Immature natural killer cell (primary cell): ENCODE data around the gene PEX3. TPM values are rescaled to one million over a fixed set of nuclear protein-coding genes. Genes with fewer than 3 reads are reported as not detected.
"Not testable (repeated sequence)": the region's sequence is repeated elsewhere in the genome, so short reads cannot be mapped to it uniquely, and the experiment has no call there.

Source experiments
- DNase-seq, 3 donors: peaks; one replicate each; pipeline ENCODE4 v3.0.0; 2022; ENCODE audit warnings: mixed read lengths in 1 of 3
- H3K27ac Mint-ChIP-seq, 6 donors: one replicate each; pipeline ENCODE4 v1.8.0; 2020; ENCODE audit warnings: mixed read lengths in 6 of 6, mild to moderate bottlenecking in 5 of 6, inconsistent platforms in 4 of 6, moderate library complexity in 3 of 6
- H3K27me3 Mint-ChIP-seq, 3 donors: one replicate each; pipeline ENCODE4 v1.8.0; 2020 to 2021; ENCODE audit warnings: low read depth in 3 of 3, mild to moderate bottlenecking in 3 of 3, mixed read lengths in 3 of 3, moderate library complexity in 3 of 3, inconsistent platforms in 1 of 3
- H3K36me3 Mint-ChIP-seq, 3 donors: one replicate each; pipeline ENCODE4 v1.8.0; 2020; ENCODE audit warnings: mixed read lengths in 3 of 3, inconsistent platforms in 2 of 3, mild to moderate bottlenecking in 2 of 3
- H3K4me1 Mint-ChIP-seq, 2 donors: one replicate each; pipeline ENCODE4 v1.8.0; 2020; ENCODE audit warnings: inconsistent platforms in 2 of 2, mild to moderate bottlenecking in 2 of 2, mixed read lengths in 2 of 2, moderate library complexity in 1 of 2
- H3K4me3 Mint-ChIP-seq, 5 donors: one replicate each; pipeline ENCODE4 v1.8.0; 2020; ENCODE audit warnings: mild to moderate bottlenecking in 5 of 5, mixed read lengths in 5 of 5, inconsistent platforms in 3 of 5, moderate library complexity in 3 of 5
- H3K9me3 Mint-ChIP-seq, 6 donors: one replicate each; pipeline ENCODE4 v1.8.0; 2020; ENCODE audit warnings: mild to moderate bottlenecking in 6 of 6, mixed read lengths in 6 of 6, inconsistent platforms in 4 of 6, moderate library complexity in 3 of 6
- polyA plus RNA-seq, 3 donors: library from polyadenylated mRNA; unstranded; fragments of 300-500 nt; fragmentation: Illumina TruSeq; gene quantifications; one replicate each; pipeline ENCODE4 v1.2.3, GENCODE V29; 2021

The PEX3 gene
- polyA plus RNA-seq, 3 donors from 2014 or later = 12.5 to 16.6 (median 14.2) TPM

GRCh38 chr6:143465546-143465945, 14.9 kb downstream of the PEX3 start:
- Mint-ChIP-seq H3K36me3 (peaks cover 12 to 36% (median 13%) of the 10 kb centered on the region in 3 donors), H3K4me3 (no peak overlapping the region)

DNA sequence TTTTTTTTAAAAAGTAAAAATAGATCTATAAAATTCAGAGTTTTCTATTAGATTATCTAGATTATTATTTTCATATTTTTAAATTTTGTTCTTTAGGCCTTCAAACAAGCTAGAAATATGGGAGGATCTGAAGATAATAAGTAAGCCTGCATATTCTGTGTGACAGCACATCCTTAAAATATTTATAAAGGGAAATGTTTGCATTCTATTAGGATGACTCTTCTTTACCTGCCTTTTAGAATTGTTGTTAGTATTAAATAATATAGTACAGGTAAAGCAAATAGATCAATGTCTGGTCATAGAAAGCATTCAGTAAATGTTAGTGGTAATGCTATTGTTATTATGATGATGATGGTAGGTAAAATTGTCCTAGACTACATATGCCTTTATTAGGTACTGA, 17.4 kb downstream of the PEX3 start:
- Mint-ChIP-seq H3K4me3 (no peak overlapping the region), H3K36me3 (peaks cover 11 to 47% (median 20%) of the 10 kb centered on the region in 3 donors), H3K9me3 (no peaks in the 10 kb centered on the region), H3K4me1 (peaks cover 0 to 5% of the 10 kb centered on the region in 2 donors), H3K27ac (no peak overlapping the region), H3K27me3 (no peaks in the 10 kb centered on the region)
- DNase-seq = no peak

More at GRCh38 chr6:143465546-143465945, 14.9 kb downstream of the PEX3 start:
- H3K9me3 Mint-ChIP-seq = no peaks in the 10 kb centered on the region
- no peak overlapping the region for H3K27ac Mint-ChIP-seq
- no peaks in the 10 kb centered on the region for H3K27me3 Mint-ChIP-seq
- DNase-seq = no peak
- H3K4me1 Mint-ChIP-seq = peaks cover 0 to 5% of the 10 kb centered on the region in 2 donors

GRCh38 chr6:143468823-143469222, 18.2 kb downstream of the PEX3 start:
- H3K27ac Mint-ChIP-seq, H3K4me3 Mint-ChIP-seq, H3K4me1 Mint-ChIP-seq, H3K9me3 Mint-ChIP-seq, H3K27me3 Mint-ChIP-seq, DNase-seq: not testable (repeated sequence)
- H3K36me3 Mint-ChIP-seq = peaks cover 16 to 50% (median 24%) of the 10 kb centered on the region in 3 donors

DNA sequence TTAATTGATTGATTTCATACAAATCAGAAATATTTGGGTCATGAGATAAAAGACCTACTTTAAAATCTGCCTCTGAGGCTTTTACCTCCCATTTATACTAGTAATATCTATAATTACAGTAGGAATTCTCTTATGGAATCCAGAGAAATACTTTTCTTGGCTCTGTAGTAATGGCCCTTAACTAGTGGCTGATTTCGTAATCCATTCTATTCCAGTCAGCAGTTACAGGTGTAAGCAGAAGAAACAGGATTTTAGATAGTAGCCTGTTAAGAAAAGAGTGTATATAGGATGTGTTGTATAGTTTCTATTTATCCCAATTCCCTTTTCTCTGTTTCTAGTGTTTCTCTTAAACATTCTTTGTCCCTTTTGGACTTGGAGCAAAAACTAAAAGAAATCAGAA, 21.2 kb downstream of the PEX3 start:
- H3K36me3 Mint-ChIP-seq = peaks cover 31 to 63% (median 42%) of the 10 kb centered on the region in 3 donors
- DNase-seq = no peak
- H3K27ac Mint-ChIP-seq = no peak overlapping the region
- H3K9me3 Mint-ChIP-seq = no peaks in the 10 kb centered on the region
- H3K27me3 Mint-ChIP-seq = no peaks in the 10 kb centered on the region
- no peaks in the 10 kb centered on the region for H3K4me1 Mint-ChIP-seq
- no peak overlapping the region for H3K4me3 Mint-ChIP-seq

GRCh38 chr6:143476545-143476944, 25.9 kb downstream of the PEX3 start:
- Mint-ChIP-seq H3K36me3 (peaks cover 35 to 62% (median 36%) of the 10 kb centered on the region in 3 donors), H3K27me3 (no peaks in the 10 kb centered on the region), H3K4me1 (no peaks in the 10 kb centered on the region), H3K27ac (no peak overlapping the region), H3K9me3 (no peaks in the 10 kb centered on the region), H3K4me3 (no peak overlapping the region)
- DNase-seq = no peak

- Mint-ChIP-seq H3K9me3 (no peaks in the 10 kb centered on the region), H3K36me3 (peaks cover 23 to 43% (median 29%) of the 10 kb centered on the region in 3 donors), H3K4me1 (no peaks in the 10 kb centered on the region), H3K4me3 (no peak overlapping the region), H3K27ac (no peak overlapping the region), H3K27me3 (no peaks in the 10 kb centered on the region)
- no peak for DNase-seq
Observed at GRCh38 chr6:143478479-143479062, 28.0 kb downstream of the PEX3 start.

DNA sequence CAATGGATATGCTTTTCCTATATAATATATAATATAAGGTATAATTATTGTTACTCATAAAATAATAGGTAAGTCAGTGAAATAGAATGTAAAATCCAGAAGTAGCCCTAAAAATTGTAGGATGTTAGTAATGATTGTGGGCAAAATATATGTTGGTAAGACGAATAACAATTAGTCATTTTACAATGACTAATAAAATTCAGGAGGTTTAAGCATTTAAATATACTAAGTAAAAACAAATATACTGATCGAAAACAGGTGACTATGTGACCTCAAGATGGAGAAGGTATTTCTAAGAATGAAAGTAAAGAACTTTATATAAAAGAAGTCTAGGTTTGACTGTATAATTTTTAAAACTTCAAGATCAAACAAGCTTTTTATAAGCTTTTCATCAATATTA, 32.0 kb downstream of the PEX3 start:
- Mint-ChIP-seq H3K36me3 (peaks cover 6 to 17% (median 8%) of the 10 kb centered on the region in 3 donors), H3K9me3 (no peaks in the 10 kb centered on the region), H3K4me1 (no peaks in the 10 kb centered on the region), H3K27me3 (no peaks in the 10 kb centered on the region), H3K4me3 (no peak overlapping the region), H3K27ac (no peak overlapping the region)
- DNase-seq = no peak

DNA sequence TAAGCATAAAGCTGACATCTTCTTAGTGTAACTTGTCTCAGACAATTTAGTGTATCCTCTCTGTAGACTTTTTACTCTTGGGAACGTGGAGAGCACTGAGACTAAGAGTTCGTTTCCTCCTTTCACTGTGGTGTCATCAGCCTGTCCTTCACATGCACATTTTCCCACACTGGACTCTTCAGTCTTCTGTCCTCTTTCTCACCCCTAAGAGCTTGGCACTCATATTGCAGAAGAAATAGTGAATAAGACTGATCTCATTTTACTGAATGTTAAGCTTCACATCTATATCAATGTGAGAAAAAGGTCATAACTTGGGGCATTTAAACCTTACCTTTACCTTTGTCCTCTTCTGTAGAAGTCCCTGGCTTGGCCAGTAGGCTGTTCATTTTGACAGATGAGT, 35.4 kb downstream of the PEX3 start:
- Mint-ChIP-seq H3K4me1 (no peaks in the 10 kb centered on the region), H3K36me3 (peaks cover 3 to 18% (median 12%) of the 10 kb centered on the region in 3 donors), H3K9me3 (no peaks in the 10 kb centered on the region), H3K4me3 (no peak overlapping the region), H3K27me3 (no peaks in the 10 kb centered on the region), H3K27ac (no peak overlapping the region)
- DNase-seq = no peak

DNA sequence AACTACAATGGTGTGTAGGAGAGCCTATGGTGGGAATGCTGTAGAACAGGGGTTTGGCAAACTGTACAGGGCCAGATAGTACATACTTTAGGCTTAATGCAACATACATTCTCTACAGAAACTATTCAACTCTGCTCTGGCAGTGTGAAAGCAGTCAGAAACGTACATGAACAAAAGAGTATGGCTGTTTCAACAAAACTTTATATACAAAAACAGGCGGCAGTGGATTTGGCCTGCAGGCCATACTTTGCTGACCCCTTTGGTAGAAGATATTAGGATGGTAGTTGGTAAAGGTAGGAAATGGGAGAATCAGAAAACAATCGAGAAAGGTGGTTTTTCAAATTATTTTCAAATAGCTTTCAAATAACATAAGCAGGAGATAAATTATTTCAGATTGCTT, 36.1 kb downstream of the PEX3 start:
- DNase-seq = no peak
- no peaks in the 10 kb centered on the region for H3K9me3 Mint-ChIP-seq
- H3K4me1 Mint-ChIP-seq = no peaks in the 10 kb centered on the region
- no peak overlapping the region for H3K4me3 Mint-ChIP-seq
- no peak overlapping the region for H3K27ac Mint-ChIP-seq
- H3K27me3 Mint-ChIP-seq = no peaks in the 10 kb centered on the region
- peaks cover 3 to 18% (median 12%) of the 10 kb centered on the region in 3 donors for H3K36me3 Mint-ChIP-seq

- Mint-ChIP-seq H3K36me3 (peaks cover 11 to 15% (median 15%) of the 10 kb centered on the region in 3 donors), H3K9me3 (no peaks in the 10 kb centered on the region), H3K27ac (no peak overlapping the region), H3K4me3 (no peak overlapping the region), H3K4me1 (no peaks in the 10 kb centered on the region), H3K27me3 (no peaks in the 10 kb centered on the region)
- DNase-seq = no peak
Observed at GRCh38 chr6:143490244-143490643, 39.6 kb downstream of the PEX3 start.

- H3K27ac Mint-ChIP-seq = peak overlapping the region in 1 of 6 donors; percentile 16
- no peaks in the 10 kb centered on the region for H3K27me3 Mint-ChIP-seq
Observed at GRCh38 chr6:143490775-143491174, 40.2 kb downstream of the PEX3 start.

DNA sequence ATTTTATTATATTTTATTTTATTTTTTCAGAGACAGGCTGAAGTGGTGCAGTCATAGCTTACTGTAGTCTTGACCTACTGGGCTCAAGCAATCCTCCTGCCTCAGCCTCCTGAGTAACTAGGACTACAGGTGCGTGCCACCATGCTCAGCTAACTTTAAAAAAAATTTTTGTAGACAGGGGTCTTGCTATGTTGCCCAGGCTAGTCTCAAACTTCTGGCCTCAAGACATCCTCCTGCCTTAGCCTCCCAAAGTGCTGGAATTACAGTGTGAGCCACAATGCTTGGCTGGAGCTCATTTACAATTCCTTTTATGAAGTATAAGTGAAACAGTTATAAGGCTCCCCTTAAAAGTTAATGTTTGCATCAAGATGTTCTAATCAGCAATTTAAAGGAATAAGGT, 46.4 kb downstream of the PEX3 start:
- peaks cover 9 to 16% of the 10 kb centered on the region in 2 donors for H3K4me1 Mint-ChIP-seq
- no peaks in the 10 kb centered on the region for H3K9me3 Mint-ChIP-seq
- H3K4me3 Mint-ChIP-seq = no peak overlapping the region
- no peak for DNase-seq
- no peak overlapping the region for H3K27ac Mint-ChIP-seq
- peaks cover 29 to 44% (median 43%) of the 10 kb centered on the region in 3 donors for H3K36me3 Mint-ChIP-seq
- peaks cover 0 to 1% (median 0%) of the 10 kb centered on the region in 3 donors for H3K27me3 Mint-ChIP-seq

More at GRCh38 chr6:143490775-143491174, 40.2 kb downstream of the PEX3 start:
- Mint-ChIP-seq H3K4me3 (no peak overlapping the region), H3K4me1 (no peaks in the 10 kb centered on the region), H3K9me3 (no peaks in the 10 kb centered on the region), H3K36me3 (peaks cover 11 to 15% (median 13%) of the 10 kb centered on the region in 3 donors)
- DNase-seq = no peak

DNA sequence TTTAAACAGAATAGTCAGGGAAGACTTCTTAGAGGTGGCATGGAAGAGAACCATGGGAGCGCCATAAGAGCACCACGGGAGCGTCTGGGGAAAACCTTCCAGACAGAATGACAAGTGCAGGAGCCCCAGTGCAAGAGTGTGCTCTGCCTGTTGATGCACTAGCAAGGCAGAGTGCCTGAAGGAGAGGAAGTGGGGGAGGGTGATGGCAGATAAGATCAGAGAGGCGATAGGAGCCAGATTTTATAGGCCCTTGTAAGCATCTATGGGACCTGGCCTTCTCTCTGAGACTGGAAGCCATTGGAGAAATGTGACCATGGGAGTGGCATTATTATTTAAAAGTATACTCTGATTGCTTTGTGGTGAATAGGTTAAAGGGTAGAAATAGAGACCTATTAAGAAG, 47.8 kb downstream of the PEX3 start:
- Mint-ChIP-seq H3K4me3 (no peak overlapping the region), H3K36me3 (peaks cover 32 to 44% (median 42%) of the 10 kb centered on the region in 3 donors)

GRCh38 chr6:143501851-143502250, 51.2 kb downstream of the PEX3 start:
- DNase-seq = no peak
- no peak overlapping the region for H3K27ac Mint-ChIP-seq
- peaks cover 41 to 55% (median 41%) of the 10 kb centered on the region in 3 donors for H3K36me3 Mint-ChIP-seq
- no peaks in the 10 kb centered on the region for H3K9me3 Mint-ChIP-seq
- peaks cover 9 to 16% of the 10 kb centered on the region in 2 donors for H3K4me1 Mint-ChIP-seq
- H3K27me3 Mint-ChIP-seq = peaks cover 0 to 1% (median 0%) of the 10 kb centered on the region in 3 donors
- no peak overlapping the region for H3K4me3 Mint-ChIP-seq

More for the DNA sequence above, 47.8 kb downstream of the PEX3 start:
- Mint-ChIP-seq H3K9me3 (no peaks in the 10 kb centered on the region), H3K4me1 (peaks cover 9 to 16% of the 10 kb centered on the region in 2 donors), H3K27ac (no peak overlapping the region), H3K27me3 (peaks cover 0 to 1% (median 0%) of the 10 kb centered on the region in 3 donors)
- no peak for DNase-seq

- H3K4me3 Mint-ChIP-seq = no peak overlapping the region
Observed at GRCh38 chr6:143504369-143504768, 53.8 kb downstream of the PEX3 start.

More at GRCh38 chr6:143504369-143504768, 53.8 kb downstream of the PEX3 start:
- Mint-ChIP-seq H3K9me3 (no peaks in the 10 kb centered on the region), H3K27me3 (no peaks in the 10 kb centered on the region), H3K4me1 (peaks cover 0 to 16% of the 10 kb centered on the region in 2 donors), H3K27ac (no peak overlapping the region), H3K36me3 (peaks cover 24 to 48% (median 30%) of the 10 kb centered on the region in 3 donors)
- no peak for DNase-seq
